ENCODE results near the gene IFRD1. TPM values are rescaled to one million over a fixed set of nuclear protein-coding genes. Genes with fewer than 3 reads are reported as not detected.
A peak's percentile ranks its signal among the peaks of the same experiment; 100 is the strongest.

Gene IFRD1
- total RNA-seq, 1 experiment from 2014 or later, result 73.4 TPM

- no TSS peak for BruUV-seq (replicated peaks)
- DNase-seq (peak; percentile 55), ATAC-seq (peak; percentile 83)
- intact Hi-C loops (cut with micrococcal nuclease), result no loop called here
- Histone ChIP-seq H3K9ac (ENCODE audit: low read length) (no peak overlapping the region), H3K27me3 (ENCODE audit: low read length) (no peaks in the 10 kb centered on the region), H3K9me2 (replicated peaks; ENCODE audit: low read length) (no peaks in the 10 kb centered on the region), H2AFZ (ENCODE audit: low read length) (no peak overlapping the region), H3K9me3 (ENCODE audit: low read length) (no peaks in the 10 kb centered on the region), H3K36me3 (ENCODE audit: low read depth, low read length) (no peaks in the 10 kb centered on the region), H3K4me1 (ENCODE audit: insufficient read depth, low read length) (peaks cover 20% of the 10 kb centered on the region), H4K20me1 (ENCODE audit: low read length) (no peaks in the 10 kb centered on the region), H3F3A (ENCODE audit: low read length, unreplicated experiment) (no peaks in the 10 kb centered on the region), H3K4me2 (ENCODE audit: low read length) (no peak overlapping the region), H3K79me2 (ENCODE audit: low read length) (no peaks in the 10 kb centered on the region), H3K27ac (ENCODE audit: low read length) (no peak overlapping the region), H3K4me3 (ENCODE audit: low read length) (no peak overlapping the region)
- POLR2A ChIA-PET (ENCODE audit: unreplicated experiment), result no interaction called here
- TF ChIP-seq EZH2 (IDR thresholded peaks at IDR 0.05; ENCODE audit: low read length, unreplicated experiment) (no peak), EZH2phosphoT487 (IDR thresholded peaks at IDR 0.05; ENCODE audit: borderline replicate concordance, low read length) (no peak)
- TF ChIP-seq, protein P1, sequence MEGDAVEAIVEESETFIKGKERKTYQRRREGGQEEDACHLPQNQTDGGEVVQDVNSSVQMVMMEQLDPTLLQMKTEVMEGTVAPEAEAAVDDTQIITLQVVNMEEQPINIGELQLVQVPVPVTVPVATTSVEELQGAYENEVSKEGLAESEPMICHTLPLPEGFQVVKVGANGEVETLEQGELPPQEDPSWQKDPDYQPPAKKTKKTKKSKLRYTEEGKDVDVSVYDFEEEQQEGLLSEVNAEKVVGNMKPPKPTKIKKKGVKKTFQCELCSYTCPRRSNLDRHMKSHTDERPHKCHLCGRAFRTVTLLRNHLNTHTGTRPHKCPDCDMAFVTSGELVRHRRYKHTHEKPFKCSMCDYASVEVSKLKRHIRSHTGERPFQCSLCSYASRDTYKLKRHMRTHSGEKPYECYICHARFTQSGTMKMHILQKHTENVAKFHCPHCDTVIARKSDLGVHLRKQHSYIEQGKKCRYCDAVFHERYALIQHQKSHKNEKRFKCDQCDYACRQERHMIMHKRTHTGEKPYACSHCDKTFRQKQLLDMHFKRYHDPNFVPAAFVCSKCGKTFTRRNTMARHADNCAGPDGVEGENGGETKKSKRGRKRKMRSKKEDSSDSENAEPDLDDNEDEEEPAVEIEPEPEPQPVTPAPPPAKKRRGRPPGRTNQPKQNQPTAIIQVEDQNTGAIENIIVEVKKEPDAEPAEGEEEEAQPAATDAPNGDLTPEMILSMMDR (conservative IDR thresholded peaks at IDR 0.05; ENCODE audit: low read depth, low read length), result no peak
- CTCF ChIA-PET, result no interaction called here
These were observed 13.2 kb upstream of the IFRD1 start for GRCh38 chr7:112437072-112437471.

DNA sequence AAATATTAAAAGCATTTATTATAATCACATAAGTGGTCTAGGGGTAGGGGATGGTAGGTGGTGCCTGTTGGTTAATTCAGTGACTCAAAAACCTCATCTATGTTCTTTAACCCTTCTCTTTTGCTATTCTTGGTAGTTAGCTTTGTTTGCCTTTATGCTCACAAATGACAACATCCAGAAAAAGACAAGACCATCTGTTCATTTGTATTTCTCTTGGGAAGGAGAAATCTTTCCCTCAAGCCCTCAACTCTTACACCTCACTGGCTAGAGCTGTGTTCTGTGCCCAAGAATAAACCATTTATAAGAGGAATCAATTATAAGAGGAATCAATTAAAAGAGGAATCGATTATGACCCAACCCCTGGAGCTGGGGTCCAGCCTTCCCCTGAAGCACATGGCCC, 10.8 kb upstream of the IFRD1 start:
- intact Hi-C loops (cut with micrococcal nuclease), result no loop called here
- DNase-seq, result no peak
- no TSS peak for BruUV-seq (replicated peaks)
- no peaks in the 10 kb centered on the region for H4K20me1 ChIP-seq (ENCODE audit: low read length)
- POLR2A ChIA-PET (ENCODE audit: unreplicated experiment), result no interaction called here
- no peaks in the 10 kb centered on the region for H3K36me3 ChIP-seq (ENCODE audit: low read depth, low read length)
- H3K79me2 ChIP-seq (ENCODE audit: low read length), result no peaks in the 10 kb centered on the region
- H3K9me2 ChIP-seq (replicated peaks; ENCODE audit: low read length), result no peaks in the 10 kb centered on the region
- H3K27me3 ChIP-seq (ENCODE audit: low read length), result no peaks in the 10 kb centered on the region
- H3K4me1 ChIP-seq (ENCODE audit: insufficient read depth, low read length), result peaks cover 15% of the 10 kb centered on the region
- H3K27ac ChIP-seq (ENCODE audit: low read length), result no peak overlapping the region
- no peak overlapping the region for H3K4me2 ChIP-seq (ENCODE audit: low read length)
- H3K9me3 ChIP-seq (ENCODE audit: low read length), result no peaks in the 10 kb centered on the region
- H3K4me3 ChIP-seq (ENCODE audit: low read length), result no peak overlapping the region
- H3K9ac ChIP-seq (ENCODE audit: low read length), result no peak overlapping the region
- no peak overlapping the region for H2AFZ ChIP-seq (ENCODE audit: low read length)
- CTCF ChIA-PET, result no interaction called here
- TF ChIP-seq EZH2phosphoT487 (IDR thresholded peaks at IDR 0.05; ENCODE audit: borderline replicate concordance, low read length) (no peak), EZH2 (IDR thresholded peaks at IDR 0.05; ENCODE audit: low read length, unreplicated experiment) (no peak)
- TF ChIP-seq, protein P1 (conservative IDR thresholded peaks at IDR 0.05; ENCODE audit: low read depth, low read length), result no peak
- ATAC-seq, result no peak
- no peaks in the 10 kb centered on the region for H3F3A ChIP-seq (ENCODE audit: low read length, unreplicated experiment)

DNA sequence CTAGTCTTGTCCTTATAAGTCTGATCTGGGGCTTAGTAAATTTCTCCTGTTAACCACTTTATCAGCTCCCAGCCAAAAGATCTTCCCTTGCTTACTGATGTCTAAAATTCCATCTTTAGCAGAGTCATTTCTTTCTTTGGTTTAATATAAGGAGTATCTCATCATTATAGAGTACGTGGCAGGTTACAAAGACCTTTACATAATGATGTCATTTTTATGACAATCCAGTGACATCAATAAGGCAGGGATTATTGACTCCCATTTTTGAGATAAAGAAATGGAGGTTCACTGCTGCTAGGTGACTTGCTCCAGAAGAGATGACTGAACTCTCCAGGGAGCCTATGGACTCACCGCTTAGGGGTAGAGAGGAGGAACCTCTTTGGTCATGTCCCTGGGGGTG, 8.1 kb upstream of the IFRD1 start:
- no peaks in the 10 kb centered on the region for H3K9me2 ChIP-seq (replicated peaks; ENCODE audit: low read length)
- H3K27ac ChIP-seq (ENCODE audit: low read length), result no peak overlapping the region
- ChIA-PET CTCF (no interaction called here), POLR2A (ENCODE audit: unreplicated experiment) (interaction anchor here (0.5 kb wide), 1 partner anchor 391 kb away, joined by 3 read pairs; no protein-coding TSS in a partner anchor)
- no peaks in the 10 kb centered on the region for H3F3A ChIP-seq (ENCODE audit: low read length, unreplicated experiment)
- H4K20me1 ChIP-seq (ENCODE audit: low read length), result no peaks in the 10 kb centered on the region
- no peak overlapping the region for H3K9ac ChIP-seq (ENCODE audit: low read length)
- H2AFZ ChIP-seq (ENCODE audit: low read length), result no peak overlapping the region
- no peak overlapping the region for H3K4me3 ChIP-seq (ENCODE audit: low read length)
- no peaks in the 10 kb centered on the region for H3K27me3 ChIP-seq (ENCODE audit: low read length)
- no peak overlapping the region for H3K4me2 ChIP-seq (ENCODE audit: low read length)
- no peaks in the 10 kb centered on the region for H3K36me3 ChIP-seq (ENCODE audit: low read depth, low read length)
- TF ChIP-seq EZH2 (IDR thresholded peaks at IDR 0.05; ENCODE audit: low read length, unreplicated experiment) (no peak), EZH2phosphoT487 (IDR thresholded peaks at IDR 0.05; ENCODE audit: borderline replicate concordance, low read length) (no peak)
- TF ChIP-seq, protein P1 (conservative IDR thresholded peaks at IDR 0.05; ENCODE audit: low read depth, low read length), result no peak
- no peaks in the 10 kb centered on the region for H3K9me3 ChIP-seq (ENCODE audit: low read length)
- intact Hi-C loops (cut with micrococcal nuclease), result no loop called here
- no peak for DNase-seq
- H3K4me1 ChIP-seq (ENCODE audit: insufficient read depth, low read length), result peaks cover 3% of the 10 kb centered on the region
- BruUV-seq (replicated peaks), result no TSS peak
- ATAC-seq, result no peak
- no peaks in the 10 kb centered on the region for H3K79me2 ChIP-seq (ENCODE audit: low read length)

All from PC-3 (cell line).